ENCODE data around the gene FERMT1.

The FERMT1 gene

DNA sequence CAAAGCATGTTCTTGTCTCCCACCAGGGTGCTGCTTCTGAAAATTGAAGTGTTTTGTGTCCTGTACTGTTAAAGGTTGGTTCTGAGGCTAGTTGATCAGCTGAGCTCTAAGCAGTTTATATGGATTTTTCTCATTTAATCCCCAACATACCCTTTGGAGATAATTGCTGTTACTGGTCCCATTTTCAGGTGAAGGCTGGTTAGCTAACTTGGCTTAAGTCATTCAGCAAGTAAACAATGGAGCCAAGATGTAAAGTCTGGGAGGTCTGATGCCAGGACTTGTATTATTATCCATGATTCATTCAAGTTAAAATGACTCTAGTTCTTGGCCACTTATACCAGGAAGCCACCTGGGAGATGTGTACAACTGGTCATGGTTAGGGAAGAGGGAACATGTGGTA is 42.5 kb upstream of the FERMT1 start:
- TF ChIP-seq SPI1 (IDR thresholded peaks at IDR 0.05; ENCODE audit: borderline replicate concordance, low read depth) (no peak), GABPA (IDR thresholded peaks at IDR 0.05; ENCODE audit: low read depth) (no peak), POLR2AphosphoS5 (IDR thresholded peaks at IDR 0.05; ENCODE audit: low read depth) (no peak)
- TF ChIP-seq, protein P1, sequence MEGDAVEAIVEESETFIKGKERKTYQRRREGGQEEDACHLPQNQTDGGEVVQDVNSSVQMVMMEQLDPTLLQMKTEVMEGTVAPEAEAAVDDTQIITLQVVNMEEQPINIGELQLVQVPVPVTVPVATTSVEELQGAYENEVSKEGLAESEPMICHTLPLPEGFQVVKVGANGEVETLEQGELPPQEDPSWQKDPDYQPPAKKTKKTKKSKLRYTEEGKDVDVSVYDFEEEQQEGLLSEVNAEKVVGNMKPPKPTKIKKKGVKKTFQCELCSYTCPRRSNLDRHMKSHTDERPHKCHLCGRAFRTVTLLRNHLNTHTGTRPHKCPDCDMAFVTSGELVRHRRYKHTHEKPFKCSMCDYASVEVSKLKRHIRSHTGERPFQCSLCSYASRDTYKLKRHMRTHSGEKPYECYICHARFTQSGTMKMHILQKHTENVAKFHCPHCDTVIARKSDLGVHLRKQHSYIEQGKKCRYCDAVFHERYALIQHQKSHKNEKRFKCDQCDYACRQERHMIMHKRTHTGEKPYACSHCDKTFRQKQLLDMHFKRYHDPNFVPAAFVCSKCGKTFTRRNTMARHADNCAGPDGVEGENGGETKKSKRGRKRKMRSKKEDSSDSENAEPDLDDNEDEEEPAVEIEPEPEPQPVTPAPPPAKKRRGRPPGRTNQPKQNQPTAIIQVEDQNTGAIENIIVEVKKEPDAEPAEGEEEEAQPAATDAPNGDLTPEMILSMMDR (IDR thresholded peaks at IDR 0.05; ENCODE audit: insufficient read depth, low read length): no peak
- TF ChIP-seq, protein P2, sequence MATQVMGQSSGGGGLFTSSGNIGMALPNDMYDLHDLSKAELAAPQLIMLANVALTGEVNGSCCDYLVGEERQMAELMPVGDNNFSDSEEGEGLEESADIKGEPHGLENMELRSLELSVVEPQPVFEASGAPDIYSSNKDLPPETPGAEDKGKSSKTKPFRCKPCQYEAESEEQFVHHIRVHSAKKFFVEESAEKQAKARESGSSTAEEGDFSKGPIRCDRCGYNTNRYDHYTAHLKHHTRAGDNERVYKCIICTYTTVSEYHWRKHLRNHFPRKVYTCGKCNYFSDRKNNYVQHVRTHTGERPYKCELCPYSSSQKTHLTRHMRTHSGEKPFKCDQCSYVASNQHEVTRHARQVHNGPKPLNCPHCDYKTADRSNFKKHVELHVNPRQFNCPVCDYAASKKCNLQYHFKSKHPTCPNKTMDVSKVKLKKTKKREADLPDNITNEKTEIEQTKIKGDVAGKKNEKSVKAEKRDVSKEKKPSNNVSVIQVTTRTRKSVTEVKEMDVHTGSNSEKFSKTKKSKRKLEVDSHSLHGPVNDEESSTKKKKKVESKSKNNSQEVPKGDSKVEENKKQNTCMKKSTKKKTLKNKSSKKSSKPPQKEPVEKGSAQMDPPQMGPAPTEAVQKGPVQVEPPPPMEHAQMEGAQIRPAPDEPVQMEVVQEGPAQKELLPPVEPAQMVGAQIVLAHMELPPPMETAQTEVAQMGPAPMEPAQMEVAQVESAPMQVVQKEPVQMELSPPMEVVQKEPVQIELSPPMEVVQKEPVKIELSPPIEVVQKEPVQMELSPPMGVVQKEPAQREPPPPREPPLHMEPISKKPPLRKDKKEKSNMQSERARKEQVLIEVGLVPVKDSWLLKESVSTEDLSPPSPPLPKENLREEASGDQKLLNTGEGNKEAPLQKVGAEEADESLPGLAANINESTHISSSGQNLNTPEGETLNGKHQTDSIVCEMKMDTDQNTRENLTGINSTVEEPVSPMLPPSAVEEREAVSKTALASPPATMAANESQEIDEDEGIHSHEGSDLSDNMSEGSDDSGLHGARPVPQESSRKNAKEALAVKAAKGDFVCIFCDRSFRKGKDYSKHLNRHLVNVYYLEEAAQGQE (IDR thresholded peaks at IDR 0.05; ENCODE audit: insufficient replicate concordance, low read depth): no peak
- H3K27me3 ChIP-seq (ENCODE audit: insufficient read depth, poor library complexity, severe bottlenecking): peaks cover 1% of the 10 kb centered on the region
- no peak overlapping the region for H3K4me3 ChIP-seq (replicated peaks; ENCODE audit: insufficient read depth, low read length)
- no peak for DNase-seq (ENCODE audit: low read depth in 1 of 2, low spot score in 1 of 2)
- H3K27ac ChIP-seq (replicated peaks): no peak overlapping the region

DNA sequence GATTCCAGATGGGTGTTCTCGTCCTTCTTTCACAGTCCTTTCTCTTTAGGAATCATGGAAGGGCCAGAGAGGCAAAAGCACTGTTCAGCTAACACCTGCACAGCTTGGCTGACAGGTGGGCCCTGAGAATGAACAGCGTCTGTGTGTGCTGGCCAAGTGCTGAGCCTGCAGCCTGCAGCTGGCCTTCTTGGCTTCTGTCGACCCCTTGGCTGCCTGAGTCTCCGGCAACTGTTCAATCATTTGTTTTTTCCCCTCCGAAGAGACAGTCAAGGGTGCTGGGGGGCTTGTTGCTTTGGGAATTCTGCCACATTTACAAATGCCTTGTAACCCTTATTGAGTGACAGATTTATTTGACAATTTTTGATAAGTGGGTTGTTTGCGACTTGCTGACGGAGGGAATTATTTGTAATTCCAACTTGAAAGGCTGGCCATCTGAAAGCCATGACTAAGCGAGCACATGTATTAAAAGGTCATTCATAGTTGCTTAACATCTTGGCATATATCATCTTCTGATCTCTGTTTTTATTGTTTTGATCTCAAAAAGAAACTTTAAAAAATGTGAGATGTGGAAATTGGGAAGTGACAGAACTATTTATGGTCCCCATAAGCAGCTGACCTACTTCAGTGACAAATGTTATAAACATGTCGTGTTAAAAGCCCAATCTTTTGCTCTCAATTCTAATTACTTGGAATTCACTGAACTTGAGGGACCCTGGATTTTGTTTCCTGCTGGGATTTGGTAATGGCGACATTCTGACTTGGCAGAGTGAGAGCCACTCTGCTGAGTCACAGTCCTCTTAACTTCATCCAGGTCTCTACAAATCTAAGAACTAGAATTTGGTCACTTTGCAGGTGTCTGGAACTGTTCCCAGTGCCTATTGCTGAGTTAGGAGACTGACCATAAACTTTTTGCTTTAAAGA is 41.9 kb upstream of the FERMT1 start:
- H3K27me3 ChIP-seq (ENCODE audit: insufficient read depth, poor library complexity, severe bottlenecking): peaks cover 6% of the 10 kb centered on the region
- H3K27ac ChIP-seq (replicated peaks): no peak overlapping the region
- no peak for DNase-seq (ENCODE audit: low read depth in 1 of 2, low spot score in 1 of 2)
- TF ChIP-seq SPI1 (IDR thresholded peaks at IDR 0.05; ENCODE audit: borderline replicate concordance, low read depth): no peak
- TF ChIP-seq, protein P2 (IDR thresholded peaks at IDR 0.05; ENCODE audit: insufficient replicate concordance, low read depth): no peak
- TF ChIP-seq, protein P1 (IDR thresholded peaks at IDR 0.05; ENCODE audit: insufficient read depth, low read length): no peak
- no peak for TF ChIP-seq GABPA (IDR thresholded peaks at IDR 0.05; ENCODE audit: low read depth)
- no peak for TF ChIP-seq POLR2AphosphoS5 (IDR thresholded peaks at IDR 0.05; ENCODE audit: low read depth)
- H3K4me3 ChIP-seq (replicated peaks; ENCODE audit: insufficient read depth, low read length): no peak overlapping the region

DNA sequence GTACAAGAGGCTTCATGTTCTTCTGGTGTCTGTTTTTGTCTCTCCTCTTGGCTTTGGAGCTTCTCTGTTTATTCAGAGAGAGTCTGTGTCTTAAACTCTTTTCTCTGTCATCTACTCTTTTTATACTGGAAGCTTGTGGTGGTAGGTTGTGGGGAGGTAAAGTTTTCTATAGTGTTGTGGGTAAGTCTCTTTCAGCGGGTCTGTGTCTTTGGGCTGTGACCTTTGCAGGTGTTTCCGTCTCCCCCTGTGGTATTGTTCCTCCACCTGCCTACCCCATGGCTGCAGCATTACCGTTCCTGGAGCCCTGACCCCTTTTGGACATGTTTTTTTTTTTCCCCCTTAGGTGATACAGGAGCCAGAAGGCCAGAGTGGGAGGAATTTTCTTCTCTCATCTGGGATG is 37.9 kb upstream of the FERMT1 start:
- no peak overlapping the region for H3K4me3 ChIP-seq (replicated peaks; ENCODE audit: insufficient read depth, low read length)
- DNase-seq (ENCODE audit: low read depth in 1 of 2, low spot score in 1 of 2): no peak
- peaks cover 6% of the 10 kb centered on the region for H3K27me3 ChIP-seq (ENCODE audit: insufficient read depth, poor library complexity, severe bottlenecking)
- TF ChIP-seq SPI1 (IDR thresholded peaks at IDR 0.05; ENCODE audit: borderline replicate concordance, low read depth): no peak
- TF ChIP-seq POLR2AphosphoS5 (IDR thresholded peaks at IDR 0.05; ENCODE audit: low read depth): no peak
- TF ChIP-seq, protein P1 (IDR thresholded peaks at IDR 0.05; ENCODE audit: insufficient read depth, low read length): no peak
- TF ChIP-seq, protein P2 (IDR thresholded peaks at IDR 0.05; ENCODE audit: insufficient replicate concordance, low read depth): no peak
- no peak for TF ChIP-seq GABPA (IDR thresholded peaks at IDR 0.05; ENCODE audit: low read depth)
- H3K27ac ChIP-seq (replicated peaks): no peak overlapping the region

Data from HL-60 (cell line).